ENCODE data around the gene ACO2. TPM values are rescaled to one million over a fixed set of nuclear protein-coding genes. Genes with fewer than 3 reads are reported as not detected.

Gene ACO2
- total and polyA plus RNA-seq, 2 of the 8 experiments (the other 6 are each of a cell fraction or from before 2014, with no cell fraction given): 52.8 to 75.4 TPM

DNA sequence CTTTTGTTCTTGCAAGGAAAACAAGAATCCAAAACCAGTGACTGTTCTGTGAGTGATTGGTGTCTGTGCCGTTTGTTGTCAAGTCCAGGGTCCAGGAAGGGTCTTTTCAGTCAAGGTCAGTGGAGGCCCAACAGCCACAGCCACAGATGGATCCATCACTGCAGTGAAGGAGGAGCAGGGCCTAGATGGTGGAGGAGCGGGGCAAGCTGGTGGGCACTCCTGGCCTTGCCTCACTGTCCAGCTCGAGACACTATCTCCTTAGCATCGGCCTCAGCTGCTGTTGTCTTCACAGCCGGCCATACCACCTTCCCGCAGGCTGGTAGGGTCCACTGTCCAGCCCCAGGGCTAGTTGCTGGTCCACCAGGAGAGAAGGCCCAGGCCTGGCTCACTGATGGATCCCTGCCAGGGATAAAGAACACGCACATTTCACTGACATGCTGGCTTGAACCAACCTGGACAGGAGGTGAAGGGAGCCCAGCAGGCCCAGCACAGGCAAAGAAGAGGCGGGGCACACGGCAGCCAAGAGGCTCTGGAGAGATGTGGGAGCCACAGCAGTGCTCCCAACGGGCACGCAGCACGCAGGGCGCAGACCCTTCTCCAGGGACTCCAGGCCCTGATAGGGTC lies 60.1 kb downstream of the ACO2 start:
- Histone ChIP-seq H3K4ac (replicated peaks; ENCODE audit: insufficient read length, low read depth, low read length) (no peak overlapping the region), H4K91ac (replicated peaks; ENCODE audit: insufficient read length, low read length) (no peak overlapping the region), H4K5ac (ENCODE audit: insufficient read length, low read depth, low read length) (no peak overlapping the region), H2AK5ac (ENCODE audit: low read depth, low read length) (no peak overlapping the region), H3K27me3 (replicated peaks in 1 of 4; ENCODE audit: control insufficient read depth in 3 of 4, extremely low read depth in 1 of 4, insufficient read depth in 3 of 4, low read length in 3 of 4) (no peaks in the 10 kb centered on the region), H3K9ac (replicated peaks in 1 of 4; ENCODE audit: extremely low read depth in 1 of 4, low read depth in 3 of 4, low read length in 3 of 4) (no peak overlapping the region), H3K79me1 (ENCODE audit: low read depth, low read length) (0 out of 2 replicates have a peak, but pooled peaks cover 2% of the 10 kb centered on the region), H2BK5ac (ENCODE audit: low read depth, low read length) (no peak overlapping the region), H2BK120ac (replicated peaks; ENCODE audit: low read depth, low read length) (no peak overlapping the region), H2AFZ (ENCODE audit: low read length) (no peak overlapping the region), H4K20me1 (replicated peaks in 1 of 2; ENCODE audit: control insufficient read depth in 1 of 2, insufficient read depth in 2 of 2, low read length in 2 of 2) (peaks cover 14 to 41% of the 10 kb centered on the region in 2 experiments), H4K8ac (ENCODE audit: extremely low read depth, insufficient read depth, low read length) (peak overlapping the region; percentile 32; the same call in 1 of the 2 replicates), H3K27ac (ENCODE audit: low read depth, low read length) (no peak overlapping the region), H2BK12ac (ENCODE audit: low read depth, low read length) (no peak overlapping the region), H3K4me1 (replicated peaks in 1 of 4; ENCODE audit: control insufficient read depth in 3 of 4, insufficient read depth in 4 of 4, low read length in 3 of 4) (peaks cover 0 to 7% (median 3%) of the 10 kb centered on the region in 4 experiments; a peak in 3 of 7 replicates), H3K36me3 (ENCODE audit: control insufficient read depth in 2 of 4, insufficient read depth in 4 of 4, low read length in 3 of 4) (peaks cover 25 to 53% (median 38%) of the 10 kb centered on the region in 4 experiments), H3K4me2 (ENCODE audit: insufficient read depth in 1 of 2, low read depth in 2 of 2, low read length in 2 of 2) (no peak overlapping the region), H3K79me2 (ENCODE audit: control insufficient read depth in 1 of 2, insufficient read depth in 2 of 2, low read length in 2 of 2) (no peaks in the 10 kb centered on the region; a peak in 1 of 4 replicates), H3K23ac (ENCODE audit: insufficient read length) (no peak overlapping the region), H3K14ac (ENCODE audit: insufficient read length) (no peak overlapping the region), H3K9me3 (ENCODE audit: insufficient read depth in 2 of 2, low read depth in 1 of 2, low read length in 1 of 2) (no peaks in the 10 kb centered on the region), H2BK20ac (ENCODE audit: low read length) (no peak overlapping the region), H2BK15ac (ENCODE audit: low read length) (no peak overlapping the region), H3K4me3 (ENCODE audit: extremely low read depth in 1 of 4, insufficient read depth in 2 of 4, low read depth in 3 of 4, low read length in 4 of 4) (no peak overlapping the region), H3K18ac (ENCODE audit: extremely low read depth, low read length) (no peak overlapping the region), H3K56ac (replicated peaks; ENCODE audit: insufficient read length, low read depth, low read length) (no peak overlapping the region), H3K23me2 (ENCODE audit: low read depth, low read length) (no peaks in the 10 kb centered on the region)
- ChIA-PET CTCF (ENCODE audit: partially characterized antibody) (interaction anchor here (0.6 to 4.8 kb wide), 5 partner anchors 12 to 126 kb away, joined by 3 to 33 read pairs (median 17); no protein-coding TSS in a partner anchor), POLR2A (ENCODE audit: partially characterized antibody) (interaction anchor here (1.4 to 2.7 kb wide), 4 partner anchors 11 to 149 kb away, joined by 3 to 12 read pairs (median 8); partner anchors contain the start of gene PMM1)
- TF ChIP-seq RNF2 (IDR thresholded peaks at IDR 0.05; ENCODE audit: borderline replicate concordance, low read depth, low read length, missing control alignments, poor library complexity, severe bottlenecking) (no peak), POLR2A (IDR thresholded peaks at IDR 0.05; ENCODE audit: control extremely low read depth in 1 of 2, low read depth in 2 of 2, low read length in 2 of 2) (0 out of 3 replicates have a peak, but pooled peaks of 1 of the 2 experiments have one; percentile 21), SRF (IDR thresholded peaks at IDR 0.05; ENCODE audit: low read depth, low read length) (no peak), BRCA1 (IDR thresholded peaks at IDR 0.05; ENCODE audit: low read depth, low read length) (no peak)
- FAIRE-seq (no peak), DNase-seq (ENCODE audit: low read depth in 1 of 2, low spot score in 2 of 2) (no peak)
- 93% methylated on average over 13 of the region's 13 CpGs; no CpG with 5 or more reads in 1 of the 2 experiments for WGBS, 2 experiments (ENCODE audit: extremely low coverage in 1 of 2, insufficient coverage in 1 of 2, insufficient read length in 1 of 2, insufficient replicate concordance in 2 of 2, low coverage in 1 of 2, low lambda C conversion rate in 2 of 2, missing lambda C conversion rate in 1 of 2)

Measured in H1 (cell line).